K562 treated with DMSO at 1 percent for 4 hours (cell line): ENCODE results near the gene BAG1. TPM values are rescaled to one million over a fixed set of nuclear protein-coding genes. Genes with fewer than 3 reads are reported as not detected.

ENCODE experiments used
- total RNA-seq: library from RNA; unstranded; fragments of 300-600 nt; gene quantifications from 2 replicates; pipeline ENCODE4 v1.2.3, GENCODE V29; 2022; ENCODE audit not compliant: insufficient read depth

BAG1 gene
- total RNA-seq, result 94.4 and 121 TPM in 2 replicates

GRCh38 chr9:33264473-33265177 is at the start of gene BAG1, which contains the start of gene CHMP5:
Gene BAG1, minus strand, starts transcription at chr9:33264708.
Gene CHMP5, plus strand, starts transcription at chr9:33265049. Its CDS starts 30 bp downstream, at chr9:33265079.

GRCh38 chr9:33290247-33291030 is 25.9 kb upstream of the BAG1 start, which contains the start of gene NFX1:
Gene NFX1, plus strand, starts transcription at chr9:33290516. Its CDS starts 57 bp downstream, at chr9:33290573.

GRCh38 chr9:33239921-33240320 is 24.6 kb downstream of the BAG1 start, which contains the start of gene SPINK4:
Gene SPINK4, plus strand, starts transcription at chr9:33240167. Its CDS starts 42 bp downstream, at chr9:33240209.

Other genes with a start within 250 kb of the BAG1 start
- 147 and 170 TPM in 2 replicates for gene DNAJA1, start 239.4 kb downstream of the BAG1 start, total RNA-seq
- gene SMU1, start 188.0 kb downstream of the BAG1 start, total RNA-seq, result 5.9 and 8.8 TPM in 2 replicates
- 28.9 and 32.8 TPM in 2 replicates for gene B4GALT1, start 97.4 kb downstream of the BAG1 start, total RNA-seq
- gene SPINK4, start 24.5 kb downstream of the BAG1 start, total RNA-seq, result not detected in 2 replicates
- gene CHMP5, start 341 bp upstream of the BAG1 start, total RNA-seq, result 38.2 and 43.7 TPM in 2 replicates
- gene NFX1, start 25.8 kb upstream of the BAG1 start, total RNA-seq, result 15.8 and 16.7 TPM in 2 replicates
- gene AQP7, start 137.9 kb upstream of the BAG1 start, total RNA-seq, result 1.4 TPM in 1 of 2 replicates, not detected in the other
- 19.2 and 33.9 TPM in 2 replicates for gene AQP3, start 182.9 kb upstream of the BAG1 start, total RNA-seq
- gene NOL6, start 209.2 kb upstream of the BAG1 start, total RNA-seq, result 15.8 and 17.2 TPM in 2 replicates